Kidney tubule cell (primary cell): Measurements from ENCODE around the gene EML6.

Experiments used
- DNase-seq: peaks from one replicate; pipeline ENCODE4 v3.0.0-alpha.2; 2018; ENCODE audit warnings: low spot score

EML6 gene

GRCh38 chr2:54706622-54707021 is 16.8 kb upstream of the EML6 start:
- no peak for DNase-seq

- DNase-seq = peak; percentile 28
Measured at GRCh38 chr2:54708584-54709335, 14.7 kb upstream of the EML6 start.

- DNase-seq = peak; percentile 35
Measured at GRCh38 chr2:54709336-54709809, 14.1 kb upstream of the EML6 start.

- no peak for DNase-seq
Measured at GRCh38 chr2:54710216-54710615, 13.2 kb upstream of the EML6 start.

- DNase-seq = no peak
Measured at GRCh38 chr2:54712516-54712915, 10.9 kb upstream of the EML6 start.

GRCh38 chr2:54714996-54715395 is 8.5 kb upstream of the EML6 start:
- no peak for DNase-seq

- no peak for DNase-seq
Measured at GRCh38 chr2:54716375-54716774, 7.1 kb upstream of the EML6 start.

- DNase-seq = no peak
Measured at GRCh38 chr2:54720563-54720962, 2.9 kb upstream of the EML6 start.

GRCh38 chr2:54722641-54723040 is 821 bp upstream of the EML6 start:
- DNase-seq = no peak

GRCh38 chr2:54723996-54724559 is 616 bp downstream of the EML6 start:
- peak; percentile 37 for DNase-seq

- DNase-seq = peak; percentile 17
Measured at GRCh38 chr2:54724560-54725342, 1.3 kb downstream of the EML6 start.

GRCh38 chr2:54725343-54726099 is 2.1 kb downstream of the EML6 start:
- no peak for DNase-seq

- no peak for DNase-seq
Measured at GRCh38 chr2:54726431-54726830, 3.0 kb downstream of the EML6 start.

- no peak for DNase-seq
Measured at GRCh38 chr2:54726940-54727339, 3.5 kb downstream of the EML6 start.

GRCh38 chr2:54728669-54729120 is 5.2 kb downstream of the EML6 start:
- peak; percentile 83 for DNase-seq

- no peak for DNase-seq
Measured at GRCh38 chr2:54735636-54736035, 12.2 kb downstream of the EML6 start.

GRCh38 chr2:54738281-54738680 is 14.8 kb downstream of the EML6 start:
- DNase-seq = no peak

GRCh38 chr2:54740333-54740732 is 16.9 kb downstream of the EML6 start:
- no peak for DNase-seq

GRCh38 chr2:54741250-54741649 is 17.8 kb downstream of the EML6 start:
- DNase-seq = peak; percentile 25

- peak; percentile 17 for DNase-seq
Measured at GRCh38 chr2:54750040-54750439, 26.6 kb downstream of the EML6 start.

GRCh38 chr2:54752439-54752838 is 29.0 kb downstream of the EML6 start:
- DNase-seq = no peak
